GM19395 (cell line): ENCODE data around the gene TFPI.
"Not testable (repeated sequence)": the region's sequence is repeated elsewhere in the genome, so short reads cannot be mapped to it uniquely, and the experiment has no call there.

Experiments
- ATAC-seq: cut with Tn5 transposase; IDR thresholded peaks from one replicate; pipeline ENCODE4 v1.9.1; 2021; ENCODE audit warnings: mild to moderate bottlenecking, moderate library complexity; ENCODE audit not compliant: unreplicated experiment

TFPI gene

GRCh38 chr2:187529248-187529976 is 24.8 kb downstream of the TFPI start:
- no peak for ATAC-seq

GRCh38 chr2:187528042-187528441 is 26.2 kb downstream of the TFPI start:
- no peak for ATAC-seq

DNA sequence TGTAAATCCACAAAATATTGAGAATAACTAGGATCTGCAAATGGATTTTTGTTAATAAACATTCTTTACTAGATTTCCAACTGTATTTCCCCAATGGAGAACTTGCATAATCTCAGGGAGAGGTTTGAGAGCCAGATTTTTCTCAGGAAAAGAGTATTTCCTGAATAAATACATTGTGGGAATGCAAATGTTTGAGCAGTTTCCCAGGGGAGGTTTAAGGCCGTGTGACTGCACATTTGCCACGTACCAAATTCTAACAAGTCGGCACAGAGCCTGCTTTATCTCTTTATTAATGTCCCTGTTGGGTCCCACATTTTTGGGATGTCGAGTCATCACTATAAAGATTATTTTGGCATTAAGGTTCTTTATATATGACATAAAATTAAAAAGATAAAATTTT is 27.0 kb downstream of the TFPI start:
- ATAC-seq: no peak

DNA sequence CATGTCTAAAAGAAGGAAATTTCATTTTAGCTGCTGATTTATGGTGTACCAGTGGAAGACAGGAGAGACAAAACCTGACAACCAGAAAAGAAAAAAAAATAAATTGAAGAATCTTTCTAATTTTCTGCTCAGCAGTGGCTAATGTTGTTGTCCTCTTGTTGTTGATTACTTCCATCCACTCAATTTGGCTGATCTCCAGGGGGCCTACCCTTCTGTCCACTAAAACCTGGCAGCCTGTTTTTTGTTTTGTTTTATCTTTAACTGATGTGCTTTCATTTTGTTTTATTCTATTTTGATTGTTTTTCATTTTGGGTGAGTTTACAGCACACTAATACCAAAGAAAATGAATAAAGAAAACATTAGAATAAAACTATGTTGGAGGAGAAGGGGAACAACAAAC is 27.4 kb downstream of the TFPI start:
- ATAC-seq: no peak

GRCh38 chr2:187525163-187525900 is 28.9 kb downstream of the TFPI start:
- no peak for ATAC-seq

GRCh38 chr2:187523325-187523724 is 30.9 kb downstream of the TFPI start:
- no peak for ATAC-seq

- ATAC-seq: no peak
Measured at GRCh38 chr2:187520121-187520624, 34.1 kb downstream of the TFPI start.

- ATAC-seq: no peak
Measured at GRCh38 chr2:187519419-187520120, 34.7 kb downstream of the TFPI start.

GRCh38 chr2:187517750-187518361 is 36.4 kb downstream of the TFPI start:
- ATAC-seq: not testable (repeated sequence)

DNA sequence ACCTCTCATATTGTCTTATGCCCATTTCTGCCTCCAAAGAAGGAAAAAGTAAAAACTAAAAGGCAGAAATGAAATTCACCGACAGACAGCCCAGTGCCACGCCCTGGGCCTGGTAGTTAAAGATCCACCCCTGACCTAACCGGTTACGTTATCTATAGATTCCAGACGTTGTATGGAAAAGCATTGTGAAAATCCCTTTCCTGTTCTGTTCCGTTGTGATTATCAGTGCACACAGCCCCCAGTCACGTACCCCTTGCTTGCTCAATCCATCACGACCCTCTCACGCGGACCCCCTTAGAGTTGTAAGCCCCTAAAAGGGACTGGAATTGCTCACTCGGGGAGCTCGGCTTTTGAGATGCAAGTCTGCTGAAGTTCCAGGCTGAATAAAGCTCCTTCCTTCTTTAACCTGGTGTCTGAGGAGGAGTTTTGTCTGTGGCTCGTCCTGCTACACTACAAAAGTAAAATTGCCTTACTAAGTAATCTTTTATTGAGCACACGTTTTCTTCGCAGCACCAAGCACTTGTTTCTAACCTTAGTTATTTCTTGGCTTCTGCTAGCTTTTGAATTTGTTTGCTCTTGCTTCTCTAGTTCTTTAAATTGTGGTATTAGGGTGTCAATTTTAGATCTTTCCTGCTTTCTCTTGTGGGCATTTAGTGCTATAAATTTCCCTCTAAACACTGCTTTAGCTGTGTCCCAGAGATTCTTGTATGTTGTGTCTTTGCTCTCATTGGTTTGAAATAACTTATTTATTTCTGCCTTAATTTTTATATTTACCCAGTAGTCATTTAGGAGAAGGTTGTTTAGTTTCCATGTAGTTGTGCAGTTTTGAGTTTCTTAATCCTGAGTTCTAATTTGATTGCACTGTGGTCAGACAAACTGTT is 37.4 kb downstream of the TFPI start:
- not testable (repeated sequence) for ATAC-seq

GRCh38 chr2:187514930-187515329 is 39.3 kb downstream of the TFPI start:
- no peak for ATAC-seq

DNA sequence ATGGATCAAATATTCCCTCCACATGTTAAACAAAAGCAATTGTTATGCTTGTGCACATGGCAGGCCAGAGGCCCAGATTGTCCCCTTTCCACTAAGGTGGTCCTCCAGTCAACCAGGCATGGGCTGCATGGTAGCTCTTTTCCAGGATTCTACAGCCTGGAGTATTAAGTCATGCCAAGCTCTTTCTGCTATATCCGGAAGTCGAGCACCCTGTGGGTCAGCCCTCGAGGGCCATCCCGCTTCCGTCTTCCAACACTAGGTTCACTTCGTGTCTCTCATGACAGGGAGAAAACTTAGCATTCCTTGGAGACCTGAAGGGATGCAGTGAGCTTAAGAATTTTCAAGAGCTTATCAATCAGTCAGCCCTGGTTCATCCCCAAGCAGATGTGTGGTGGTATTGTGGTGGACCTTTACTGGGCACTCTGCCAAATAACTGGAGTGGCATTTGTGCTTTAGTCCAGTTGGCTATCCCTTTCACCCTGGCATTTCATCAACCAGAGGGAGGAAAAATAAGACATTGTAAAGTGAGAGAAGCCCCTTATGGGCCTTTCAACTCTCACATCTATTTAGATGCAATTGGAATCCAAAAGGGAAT is 39.9 kb downstream of the TFPI start:
- not testable (repeated sequence) for ATAC-seq

- not testable (repeated sequence) for ATAC-seq
Measured at GRCh38 chr2:187513460-187514234, 40.6 kb downstream of the TFPI start.

DNA sequence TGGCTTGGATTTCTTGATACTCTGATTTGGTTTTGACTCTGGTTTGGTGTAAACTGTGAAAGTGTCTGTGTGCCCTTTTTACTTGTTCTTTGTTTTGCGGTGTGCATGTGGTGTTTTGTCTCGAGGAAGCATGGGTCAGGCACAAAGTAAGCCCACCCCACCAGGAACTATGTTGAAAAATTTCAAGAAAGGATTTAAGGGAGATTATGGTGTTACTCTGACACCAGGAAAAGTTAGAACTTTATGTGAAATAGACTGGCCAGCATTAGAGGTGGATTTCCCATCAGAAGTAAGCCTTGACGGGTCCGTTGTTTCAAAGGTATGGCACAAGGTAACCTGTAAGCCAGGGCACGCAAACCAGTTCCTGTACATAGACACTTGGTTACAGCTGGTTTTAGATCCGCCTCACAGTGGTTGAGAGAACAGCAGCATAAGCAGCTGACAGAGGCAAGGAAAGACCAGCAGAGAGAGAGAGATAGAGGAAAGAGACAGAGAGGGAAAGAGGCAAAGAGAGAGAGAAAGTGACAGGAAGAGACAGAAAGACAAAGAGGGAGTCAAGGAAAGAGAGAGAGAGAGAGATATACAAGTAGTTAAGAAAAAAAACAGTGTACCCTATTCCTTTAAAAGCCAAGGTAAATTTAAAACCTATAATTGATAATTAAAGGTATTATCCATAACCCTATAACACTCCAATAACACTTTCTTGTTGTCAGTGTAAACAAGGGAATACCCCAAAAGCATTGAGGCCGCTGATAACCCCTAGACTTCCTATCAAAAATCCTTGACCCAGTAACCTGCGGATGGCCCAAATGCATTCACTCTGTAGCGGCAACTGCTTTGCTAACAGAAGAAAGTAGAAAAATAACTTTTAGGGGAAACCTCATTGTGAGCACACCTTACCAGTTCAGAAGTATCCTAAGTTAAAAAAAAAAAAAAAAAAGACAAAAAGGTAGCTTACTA is 42.6 kb downstream of the TFPI start:
- no peak for ATAC-seq

GRCh38 chr2:187510419-187511355 is 43.5 kb downstream of the TFPI start:
- not testable (repeated sequence) for ATAC-seq

- ATAC-seq: no peak
Measured at GRCh38 chr2:187509667-187510417, 44.4 kb downstream of the TFPI start.
